DND-41 (cell line): ENCODE data around the gene SLC5A1.

Experiments
- ATAC-seq: fragments of 200-7000 bp; cut with Tn5 transposase; 3 replicates; pipeline ENCODE4 v1.9.1; 2021; ENCODE audit warnings: low read depth; ENCODE audit not compliant: insufficient read depth
- DNase-seq: peaks from one replicate; pipeline ENCODE4 v3.0.0-alpha.2; 2020
- H2AFZ ChIP-seq: 2 replicates; pipeline ENCODE4 v1.6.0; 2012; ENCODE audit warnings: low read depth, low read length
- H3K27ac ChIP-seq: 2 replicates; pipeline ENCODE4 v1.5.1; 2012; ENCODE audit warnings: low read length, inconsistent platforms
- H3K27me3 ChIP-seq: fragments of 200-600 bp; sonication (generic); 2 replicates; pipeline ENCODE4 v1.6.0; 2012; ENCODE audit warnings: low read length, mild to moderate bottlenecking, inconsistent platforms; ENCODE audit not compliant: insufficient read depth, poor library complexity
- H3K36me3 ChIP-seq: 2 replicates; pipeline ENCODE4 v1.5.1; 2012; ENCODE audit warnings: low read length, inconsistent platforms; ENCODE audit not compliant: insufficient read depth
- H3K4me1 ChIP-seq: 2 replicates; pipeline ENCODE4 v1.5.1; 2012; ENCODE audit warnings: mild to moderate bottlenecking, low read length; ENCODE audit not compliant: insufficient read depth
- H3K4me2 ChIP-seq: 2 replicates; pipeline ENCODE4 v1.6.0; 2012; ENCODE audit warnings: mild to moderate bottlenecking, moderate library complexity, low read length, inconsistent platforms; ENCODE audit not compliant: insufficient read depth
- H3K4me3 ChIP-seq, 2 experiments: fragments of 200-600 bp in 1 of 2; shearing (Covaris generic) in 1 of 2; 2 replicates each; pipeline ENCODE4 v1.5.1; 2012 to 2016; ENCODE audit warnings: inconsistent platforms in 2 of 2, low read length in 2 of 2, mild to moderate bottlenecking in 2 of 2, low read depth in 1 of 2, moderate library complexity in 1 of 2
- H3K79me2 ChIP-seq: 2 replicates; pipeline ENCODE4 v1.6.0; 2012; ENCODE audit warnings: low read length, inconsistent platforms; ENCODE audit not compliant: insufficient read depth
- H3K9ac ChIP-seq: 2 replicates; pipeline ENCODE4 v1.6.0; 2012; ENCODE audit warnings: low read depth, mild to moderate bottlenecking, inconsistent platforms, low read length, moderate library complexity
- H3K9me3 ChIP-seq: 2 replicates; pipeline ENCODE4 v1.5.1; 2012; ENCODE audit warnings: low read length, moderate library complexity, mild to moderate bottlenecking, inconsistent platforms; ENCODE audit not compliant: insufficient read depth, severe bottlenecking
- H4K20me1 ChIP-seq: 2 replicates; pipeline ENCODE4 v1.6.0; 2012; ENCODE audit warnings: low read length; ENCODE audit not compliant: insufficient read depth
- CTCF ChIP-seq: IDR thresholded peaks from 2 replicates; pipeline ENCODE4 v1.5.1; 2012; ENCODE audit warnings: borderline replicate concordance, low read length, moderate library complexity, mild to moderate bottlenecking; ENCODE audit not compliant: poor library complexity, severe bottlenecking; ENCODE audit errors: extremely low read depth
- EZH2 ChIP-seq: IDR thresholded peaks from 3 replicates; pipeline ENCODE4 v1.6.1; 2012; ENCODE audit warnings: borderline replicate concordance, low read depth, mild to moderate bottlenecking, moderate library complexity, low read length, inconsistent platforms; ENCODE audit not compliant: severe bottlenecking

SLC5A1 gene

GRCh38 chr22:32066820-32067219 is 23.8 kb downstream of the SLC5A1 start:
- Histone ChIP-seq H3K79me2 (no peaks in the 10 kb centered on the region), H3K9me3 (no peaks in the 10 kb centered on the region), H3K9ac (no peak overlapping the region), H4K20me1 (no peaks in the 10 kb centered on the region), H3K4me3 (no peak overlapping the region), H3K27ac (no peak overlapping the region), H3K4me2 (no peak overlapping the region), H3K4me1 (no peaks in the 10 kb centered on the region), H3K27me3 (peaks cover 34% of the 10 kb centered on the region), H2AFZ (no peak overlapping the region), H3K36me3 (no peaks in the 10 kb centered on the region)
- no peak for TF ChIP-seq EZH2
- no peak for ATAC-seq
- DNase-seq: no peak

GRCh38 chr22:32067613-32068012 is 24.6 kb downstream of the SLC5A1 start:
- ATAC-seq (no peak), DNase-seq (no peak)
- H3K9me3 ChIP-seq: no peaks in the 10 kb centered on the region
- H3K4me3 ChIP-seq: no peak overlapping the region
- H3K9ac ChIP-seq: no peak overlapping the region
- H3K4me1 ChIP-seq: no peaks in the 10 kb centered on the region
- H3K4me2 ChIP-seq: no peak overlapping the region
- no peaks in the 10 kb centered on the region for H3K79me2 ChIP-seq
- H3K27ac ChIP-seq: no peak overlapping the region
- peaks cover 36% of the 10 kb centered on the region for H3K27me3 ChIP-seq
- no peaks in the 10 kb centered on the region for H3K36me3 ChIP-seq
- no peak for TF ChIP-seq CTCF
- TF ChIP-seq EZH2: no peak
- H2AFZ ChIP-seq: no peak overlapping the region
- H4K20me1 ChIP-seq: no peaks in the 10 kb centered on the region

- H3K4me3 ChIP-seq: no peak overlapping the region
- H3K9me3 ChIP-seq: no peaks in the 10 kb centered on the region
- no peaks in the 10 kb centered on the region for H3K36me3 ChIP-seq
- H3K27ac ChIP-seq: no peak overlapping the region
- H3K9ac ChIP-seq: no peak overlapping the region
- no peak for TF ChIP-seq CTCF
- TF ChIP-seq EZH2: no peak
- H3K4me1 ChIP-seq: no peaks in the 10 kb centered on the region
- H2AFZ ChIP-seq: no peak overlapping the region
- DNase-seq (no peak), ATAC-seq (no peak)
- peaks cover 33% of the 10 kb centered on the region for H3K27me3 ChIP-seq
- H3K4me2 ChIP-seq: no peak overlapping the region
- H4K20me1 ChIP-seq: no peaks in the 10 kb centered on the region
- H3K79me2 ChIP-seq: no peaks in the 10 kb centered on the region
Measured at GRCh38 chr22:32069579-32070372, 26.7 kb downstream of the SLC5A1 start.

DNA sequence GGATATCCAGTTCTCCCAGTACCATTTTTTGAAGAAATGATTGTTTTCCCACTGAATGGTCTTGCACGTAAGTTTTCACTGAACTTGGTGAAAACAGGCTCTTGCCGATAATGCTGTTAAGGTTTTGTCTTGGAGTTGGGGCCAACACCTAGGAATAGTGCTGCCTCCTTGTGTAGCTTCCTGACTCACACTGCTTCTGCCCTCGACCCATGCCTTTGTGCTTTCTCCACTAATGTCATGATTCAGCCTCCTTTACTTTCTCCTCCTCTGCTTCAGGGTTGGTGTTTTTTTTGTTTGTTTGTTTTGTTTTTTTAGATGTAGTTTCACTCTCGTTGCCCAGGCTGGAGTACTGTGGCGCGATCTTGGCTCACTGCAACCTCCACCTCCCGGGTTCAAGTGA is 30.2 kb downstream of the SLC5A1 start:
- DNase-seq (no peak), ATAC-seq (no peak)
- Histone ChIP-seq H3K4me3 (no peak overlapping the region), H3K27me3 (peaks cover 32% of the 10 kb centered on the region), H3K9me3 (no peaks in the 10 kb centered on the region), H3K36me3 (no peaks in the 10 kb centered on the region), H4K20me1 (no peaks in the 10 kb centered on the region), H3K9ac (no peak overlapping the region), H3K4me2 (no peak overlapping the region), H3K4me1 (no peaks in the 10 kb centered on the region), H2AFZ (no peak overlapping the region), H3K79me2 (no peaks in the 10 kb centered on the region), H3K27ac (no peak overlapping the region)
- TF ChIP-seq CTCF (no peak), EZH2 (no peak)
